GM23248 (cell line): ENCODE results near the gene ZFP57. TPM values are rescaled to one million over a fixed set of nuclear protein-coding genes. Genes with fewer than 3 reads are reported as not detected.
A peak's percentile ranks its signal among the peaks of the same experiment; 100 is the strongest.
"Not testable (repeated sequence)": the region's sequence is repeated elsewhere in the genome, so short reads cannot be mapped to it uniquely, and the experiment has no call there.

Experiments used
- DNase-seq: peaks from one replicate; pipeline ENCODE4 v3.0.0-alpha.2; 2015
- H2AFZ ChIP-seq: fragments of 200-600 bp; sonication (generic); 2 replicates; pipeline ENCODE4 v1.6.1; 2016; ENCODE audit warnings: antibody characterized with exemption
- H3F3A ChIP-seq: fragments of 200-600 bp; sonication (generic); 2 replicates; pipeline ENCODE4 v1.6.1; 2016; ENCODE audit warnings: mild to moderate bottlenecking, antibody characterized with exemption, mixed run types; ENCODE audit not compliant: insufficient read depth
- H3K27ac ChIP-seq: fragments of 200-600 bp; sonication (generic); 2 replicates; pipeline ENCODE4 v1.5.1; 2016; ENCODE audit warnings: mild to moderate bottlenecking
- H3K27me3 ChIP-seq: fragments of 200-600 bp; sonication (generic); replicated peaks from 2 replicates; pipeline ENCODE4 v1.6.1; 2016; ENCODE audit warnings: mild to moderate bottlenecking; ENCODE audit not compliant: insufficient read depth
- H3K36me3 ChIP-seq: fragments of 200-600 bp; sonication (generic); 2 replicates; pipeline ENCODE4 v1.6.1; 2016; ENCODE audit warnings: low read depth, mild to moderate bottlenecking
- H3K4me1 ChIP-seq: fragments of 200-600 bp; sonication (generic); 2 replicates; pipeline ENCODE4 v1.6.1; 2016; ENCODE audit warnings: mild to moderate bottlenecking; ENCODE audit not compliant: insufficient read depth
- H3K4me2 ChIP-seq: fragments of 200-600 bp; sonication (generic); one replicate; pipeline ENCODE4 v1.6.1; 2016; ENCODE audit warnings: mild to moderate bottlenecking; ENCODE audit not compliant: unreplicated experiment
- H3K4me3 ChIP-seq: fragments of 200-600 bp; sonication (generic); 2 replicates; pipeline ENCODE4 v1.5.1; 2016; ENCODE audit warnings: mild to moderate bottlenecking
- H3K79me2 ChIP-seq: fragments of 200-600 bp; sonication (generic); 2 replicates; pipeline ENCODE4 v1.6.1; 2016; ENCODE audit warnings: mild to moderate bottlenecking; ENCODE audit not compliant: insufficient read depth
- H3K9ac ChIP-seq: fragments of 200-600 bp; sonication (generic); 2 replicates; pipeline ENCODE4 v1.6.1; 2016; ENCODE audit warnings: mild to moderate bottlenecking
- H3K9me2 ChIP-seq: fragments of 200-600 bp; sonication (generic); 2 replicates; pipeline ENCODE4 v1.6.1; 2016; ENCODE audit warnings: mixed run types, mild to moderate bottlenecking, moderate library complexity; ENCODE audit not compliant: insufficient read depth
- H3K9me3 ChIP-seq: fragments of 200-600 bp; sonication (generic); one replicate; pipeline ENCODE4 v1.6.1; 2017; ENCODE audit warnings: low read depth
- H4K20me1 ChIP-seq: fragments of 200-600 bp; sonication (generic); 2 replicates; pipeline ENCODE4 v1.6.0; 2016; ENCODE audit not compliant: insufficient read depth
- EZH2 ChIP-seq: fragments of 200-600 bp; sonication (generic); IDR thresholded peaks from 2 replicates; pipeline ENCODE4 v1.6.1; 2018; ENCODE audit warnings: antibody characterized with exemption, mild to moderate bottlenecking; ENCODE audit not compliant: insufficient read depth, poor library complexity, severe bottlenecking
- EZH2phosphoT487 ChIP-seq: fragments of 200-600 bp; sonication (generic); IDR thresholded peaks from 2 replicates; pipeline ENCODE4 v1.6.1; 2018; ENCODE audit warnings: antibody characterized with exemption, moderate library complexity, mild to moderate bottlenecking, low read depth; ENCODE audit not compliant: insufficient read depth
- WGBS, 2 experiments: methylation state at CpG; one replicate each; pipeline ENCODE4 v1.1.6; 2015 to 2017; ENCODE audit warnings: low lambda C conversion rate in 2 of 2, low coverage in 1 of 2; ENCODE audit errors: missing lambda C conversion rate in 2 of 2; 5-methylcytosine and 5-hydroxymethylcytosine counted together
- in situ Hi-C: fragments of 300-500 bp; cut with MboI; formaldehyde crosslinking; loops from 2 replicates; pipeline ENCODE4 v1.15.0; 2020
- polyA plus RNA-seq: library from polyadenylated mRNA; unstranded; fragments of >200 nt; fragmentation: Nextera tagmentation; extraction: Ambion mirVana; gene quantifications from 2 replicates; pipeline ENCODE4 v1.2.1, GENCODE V29; 2016
- total RNA-seq: library from RNA; depleted of rRNA; stranded (reverse); fragments of >200 nt; shearing (Covaris generic); gene quantifications from 2 replicates; pipeline ENCODE4 v1.2.3, GENCODE V29; 2014

ZFP57 gene
- total and polyA plus RNA-seq, 2 experiments from 2014 or later: not detected

DNA sequence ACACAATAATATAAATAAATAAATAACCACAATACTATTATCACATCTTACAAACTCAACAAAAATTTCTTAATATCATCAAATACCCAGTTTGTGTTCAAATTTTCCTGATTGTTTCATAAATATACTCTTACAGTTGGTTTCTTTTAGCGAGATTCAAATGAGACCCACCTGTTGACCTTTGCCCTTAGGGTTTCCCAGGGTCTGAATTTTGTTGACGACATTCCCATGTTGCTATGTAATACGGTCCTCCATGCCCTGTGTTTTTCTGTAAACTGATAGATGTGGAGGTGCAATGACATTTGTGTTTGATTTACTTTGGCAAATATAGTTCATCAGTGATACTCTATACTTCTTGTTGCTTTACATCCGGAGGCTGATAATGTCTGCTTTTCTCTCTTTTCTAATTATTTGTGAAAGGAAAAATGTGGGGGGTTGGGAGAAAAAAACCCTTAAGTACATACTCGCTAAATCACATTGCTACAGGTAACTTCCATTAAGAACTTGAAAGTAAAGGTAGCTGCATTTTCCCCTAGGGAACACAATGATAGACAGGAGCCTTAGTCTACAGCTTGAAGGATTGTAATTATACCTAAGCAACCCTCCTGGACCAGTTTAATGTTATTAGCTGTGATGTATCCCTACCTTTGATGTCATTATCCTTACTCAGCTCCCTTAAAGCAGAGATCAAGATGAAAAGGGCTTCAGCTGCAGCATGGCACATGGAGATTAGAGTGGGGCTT, 17.5 kb downstream of the ZFP57 start:
- TF ChIP-seq EZH2 (no peak), EZH2phosphoT487 (no peak)

DNA sequence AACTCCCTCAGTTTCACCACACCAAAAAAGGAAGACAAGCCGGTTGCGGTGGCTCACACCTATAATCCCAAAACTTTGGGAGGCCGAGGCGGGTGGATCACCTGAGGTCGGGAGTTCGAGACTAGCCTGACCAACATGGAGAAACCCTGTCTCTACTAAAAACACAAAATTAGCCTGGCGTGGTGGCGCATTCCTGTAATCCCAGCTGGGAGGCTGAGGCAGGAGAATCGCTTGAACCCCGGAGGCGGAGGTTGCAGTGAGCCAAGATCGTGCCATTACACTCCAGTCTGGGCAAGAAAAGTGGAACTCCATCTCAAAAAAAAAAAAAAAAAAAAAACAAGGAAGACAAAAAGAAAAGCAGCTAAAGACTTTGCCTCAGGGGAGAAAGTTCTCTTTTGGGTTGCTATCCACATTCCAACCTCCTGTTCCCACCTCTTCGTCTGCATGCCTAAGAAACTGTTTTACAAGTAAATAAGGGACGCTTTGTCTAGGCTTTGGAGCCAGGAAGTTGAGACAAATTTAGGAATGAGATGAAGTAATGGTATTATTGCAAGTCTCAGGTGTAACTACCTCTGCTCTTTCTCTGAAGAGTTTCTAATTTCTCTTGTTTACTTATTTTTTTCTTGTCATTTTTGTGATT, 19.3 kb downstream of the ZFP57 start:
- H3K9me2 ChIP-seq, H3K79me2 ChIP-seq, H3K9ac ChIP-seq, H3K4me2 ChIP-seq, H3K4me3 ChIP-seq, H3K9me3 ChIP-seq, H3K27ac ChIP-seq, in situ Hi-C loops, H4K20me1 ChIP-seq, H3F3A ChIP-seq, H3K4me1 ChIP-seq, H2AFZ ChIP-seq, H3K36me3 ChIP-seq: not testable (repeated sequence)
- 30 to 32% methylated on average over 14 of the region's 14 CpGs for WGBS, 2 experiments
- H3K27me3 ChIP-seq: peaks cover 32% of the 10 kb centered on the region
- DNase-seq: peak; percentile 9

More for the DNA sequence above, 17.5 kb downstream of the ZFP57 start:
- DNase-seq: no peak
- in situ Hi-C loops: no loop called here
- H3K4me1 ChIP-seq: no peaks in the 10 kb centered on the region
- H3K9ac ChIP-seq: no peak overlapping the region
- 16 to 19% methylated on average over 5 of the region's 5 CpGs for WGBS, 2 experiments
- no peaks in the 10 kb centered on the region for H4K20me1 ChIP-seq
- H3K79me2 ChIP-seq: no peaks in the 10 kb centered on the region
- H3K36me3 ChIP-seq: no peaks in the 10 kb centered on the region
- H3K4me3 ChIP-seq: no peak overlapping the region
- no peaks in the 10 kb centered on the region for H3K9me2 ChIP-seq
- no peak overlapping the region for H3K27ac ChIP-seq
- no peaks in the 10 kb centered on the region for H3K9me3 ChIP-seq
- no peaks in the 10 kb centered on the region for H3F3A ChIP-seq
- no peak overlapping the region for H3K4me2 ChIP-seq
- H2AFZ ChIP-seq: no peak overlapping the region
- H3K27me3 ChIP-seq: peaks cover 40% of the 10 kb centered on the region

DNA sequence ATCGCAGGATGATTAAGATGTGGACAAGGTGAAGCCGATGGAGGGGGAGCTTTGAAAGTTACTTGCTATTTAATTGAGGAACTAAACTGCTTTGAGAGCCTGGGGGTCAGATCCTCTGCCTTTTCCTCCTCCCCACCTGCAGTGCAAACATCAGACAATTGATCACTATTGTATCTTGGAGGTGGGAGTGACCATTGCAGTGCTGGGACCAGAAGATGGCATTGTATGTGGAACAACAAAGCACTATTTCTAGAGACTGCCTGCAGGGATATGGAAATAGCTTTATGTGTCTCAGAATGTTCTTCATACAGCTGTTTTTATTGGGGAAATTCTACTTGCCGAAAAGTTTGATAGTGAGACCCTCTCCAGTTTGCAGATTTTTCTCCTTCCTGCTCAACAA, 19.9 kb downstream of the ZFP57 start:
- no peak overlapping the region for H2AFZ ChIP-seq
- in situ Hi-C loops: no loop called here
- H3K9me3 ChIP-seq: no peaks in the 10 kb centered on the region
- H4K20me1 ChIP-seq: no peaks in the 10 kb centered on the region
- no peaks in the 10 kb centered on the region for H3K4me1 ChIP-seq
- no peak for TF ChIP-seq EZH2phosphoT487
- TF ChIP-seq EZH2: no peak
- peaks cover 26% of the 10 kb centered on the region for H3K27me3 ChIP-seq
- no peak overlapping the region for H3K9ac ChIP-seq
- no peak overlapping the region for H3K27ac ChIP-seq
- H3K4me2 ChIP-seq: no peak overlapping the region
- H3K4me3 ChIP-seq: no peak overlapping the region
- H3K36me3 ChIP-seq: no peaks in the 10 kb centered on the region
- 79 to 88% methylated on average over 3 of the region's 3 CpGs for WGBS, 2 experiments
- no peaks in the 10 kb centered on the region for H3K9me2 ChIP-seq
- H3K79me2 ChIP-seq: no peaks in the 10 kb centered on the region
- DNase-seq: no peak
- no peaks in the 10 kb centered on the region for H3F3A ChIP-seq

DNA sequence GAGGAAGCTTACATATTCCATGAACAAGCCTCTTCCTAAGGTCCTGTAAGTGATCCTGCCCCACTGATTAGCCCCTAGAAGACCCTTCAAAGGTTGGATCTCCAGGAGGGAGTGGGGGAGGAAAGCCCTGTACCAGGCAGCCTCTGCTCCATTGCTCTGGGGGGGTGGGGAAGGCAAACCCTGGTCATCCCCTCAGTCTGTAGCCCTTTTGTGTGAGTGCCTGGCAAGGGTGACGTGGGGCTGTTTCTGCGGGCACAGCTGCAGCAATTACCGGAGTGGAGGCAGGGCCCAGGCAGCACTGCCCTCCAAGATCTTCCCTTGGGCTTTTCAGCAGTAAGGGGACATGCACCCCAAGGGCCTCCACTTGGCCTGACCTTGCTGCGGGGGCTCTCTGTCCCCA, 24.2 kb downstream of the ZFP57 start, which contains the start of gene MOG:
TSS of gene MOG (plus strand) at position 295 of the 400 bp plus-strand sequence. CDS start 118 bp downstream, outside the sequence.
- in situ Hi-C loops: no loop called here
- H2AFZ ChIP-seq: no peak within 1 kb of the TSS
- H3K36me3 ChIP-seq: no peaks in the 10 kb centered on the region
- H3K27ac ChIP-seq: no peak within 1 kb of the TSS
- H3K9ac ChIP-seq: no peak within 1 kb of the TSS
- H3K4me1 ChIP-seq: no peaks in the 10 kb centered on the region
- no peak for TF ChIP-seq EZH2phosphoT487
- TF ChIP-seq EZH2: no peak
- WGBS, 2 experiments: 43 to 47% methylated on average over 4 of the region's 4 CpGs
- no peaks in the 10 kb centered on the region for H3K9me3 ChIP-seq
- H3K9me2 ChIP-seq: no peaks in the 10 kb centered on the region
- peaks cover 9% of the 10 kb centered on the region for H3K27me3 ChIP-seq
- H3K79me2 ChIP-seq: no peaks in the 10 kb centered on the region
- no peak within 1 kb of the TSS for H3K4me2 ChIP-seq
- no peak for DNase-seq
- no peaks in the 10 kb centered on the region for H4K20me1 ChIP-seq
- H3K4me3 ChIP-seq: no peak within 1 kb of the TSS
- no peaks in the 10 kb centered on the region for H3F3A ChIP-seq
